Gastroesophageal sphincter (tissue), 3 donors: Measurements from ENCODE around the gene E4F1.

Experiments used
- POLR2A ChIP-seq, 2 donors: fragments of 450-650 bp; IDR thresholded peaks; one replicate each; pipeline ENCODE4 v1.6.1; 2017; ENCODE audit warnings: antibody characterized with exemption in 2 of 2, mild to moderate bottlenecking in 2 of 2, moderate library complexity in 1 of 2
- POLR2AphosphoS5 ChIP-seq: sonication (generic); formaldehyde crosslinking; IDR thresholded peaks from one replicate; pipeline ENCODE4 v1.6.1; 2017; ENCODE audit warnings: antibody characterized with exemption
- TF ChIP-seq, protein P1 (sequence below), 4 experiments: fragments of 200-600 bp in 2 of 4; fragments of 450-650 bp in 2 of 4; sonication (generic) in 1 of 4; IDR thresholded peaks; one replicate each; pipeline ENCODE4 v1.5.1; 2017 to 2019; ENCODE audit warnings: antibody characterized with exemption in 4 of 4, mild to moderate bottlenecking in 2 of 4, moderate library complexity in 2 of 4

DNA sequence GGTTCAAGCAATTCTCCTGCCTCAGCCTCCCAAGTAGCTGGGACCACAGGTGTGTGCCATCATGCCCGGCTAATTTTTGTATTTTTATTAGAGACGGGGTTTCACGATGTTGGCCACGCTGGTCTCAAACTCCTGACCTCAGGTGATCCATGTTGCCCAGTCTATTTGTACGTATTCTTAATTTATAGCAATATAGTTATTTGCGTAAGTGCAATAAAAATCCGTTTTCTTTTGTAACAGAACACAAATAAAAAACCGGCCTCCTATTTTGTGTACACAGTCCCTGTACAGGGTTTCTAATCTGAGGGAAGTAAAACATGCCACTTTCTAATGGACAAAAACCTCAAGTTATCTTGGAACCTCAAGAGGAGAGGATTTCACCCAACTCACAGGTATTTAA is 36.9 kb downstream of the E4F1 start:
- TF ChIP-seq, protein P1, sequence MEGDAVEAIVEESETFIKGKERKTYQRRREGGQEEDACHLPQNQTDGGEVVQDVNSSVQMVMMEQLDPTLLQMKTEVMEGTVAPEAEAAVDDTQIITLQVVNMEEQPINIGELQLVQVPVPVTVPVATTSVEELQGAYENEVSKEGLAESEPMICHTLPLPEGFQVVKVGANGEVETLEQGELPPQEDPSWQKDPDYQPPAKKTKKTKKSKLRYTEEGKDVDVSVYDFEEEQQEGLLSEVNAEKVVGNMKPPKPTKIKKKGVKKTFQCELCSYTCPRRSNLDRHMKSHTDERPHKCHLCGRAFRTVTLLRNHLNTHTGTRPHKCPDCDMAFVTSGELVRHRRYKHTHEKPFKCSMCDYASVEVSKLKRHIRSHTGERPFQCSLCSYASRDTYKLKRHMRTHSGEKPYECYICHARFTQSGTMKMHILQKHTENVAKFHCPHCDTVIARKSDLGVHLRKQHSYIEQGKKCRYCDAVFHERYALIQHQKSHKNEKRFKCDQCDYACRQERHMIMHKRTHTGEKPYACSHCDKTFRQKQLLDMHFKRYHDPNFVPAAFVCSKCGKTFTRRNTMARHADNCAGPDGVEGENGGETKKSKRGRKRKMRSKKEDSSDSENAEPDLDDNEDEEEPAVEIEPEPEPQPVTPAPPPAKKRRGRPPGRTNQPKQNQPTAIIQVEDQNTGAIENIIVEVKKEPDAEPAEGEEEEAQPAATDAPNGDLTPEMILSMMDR (IDR thresholded peaks at IDR 0.05), result no peak
- TF ChIP-seq POLR2AphosphoS5 (no peak), POLR2A (IDR thresholded peaks at IDR 0.05) (no peak)
